ENCODE measurements around the gene PACS2.
"Not testable (repeated sequence)": the region's sequence is repeated elsewhere in the genome, so short reads cannot be mapped to it uniquely, and the experiment has no call there.

Gene PACS2

GRCh38 chr14:105315941-105316576 lies 1.5 kb downstream of the PACS2 start:
- DNase-seq (ENCODE audit: low spot score), result peak; percentile 27

- DNase-seq (ENCODE audit: low spot score), result peak; percentile 29
Observed at GRCh38 chr14:105316577-105316941, 2.0 kb downstream of the PACS2 start.

GRCh38 chr14:105316968-105317510 lies 2.5 kb downstream of the PACS2 start:
- DNase-seq (ENCODE audit: low spot score), result peak; percentile 27

- peak; percentile 41 for DNase-seq (ENCODE audit: low spot score)
Observed at GRCh38 chr14:105317546-105317945, 3.0 kb downstream of the PACS2 start.

GRCh38 chr14:105322791-105323556 lies 8.4 kb downstream of the PACS2 start:
- peak; percentile 20 for DNase-seq (ENCODE audit: low spot score)

- DNase-seq (ENCODE audit: low spot score), result no peak
Observed at GRCh38 chr14:105323663-105324062, 9.1 kb downstream of the PACS2 start.

- DNase-seq (ENCODE audit: low spot score), result no peak
Observed at GRCh38 chr14:105324080-105324778, 9.7 kb downstream of the PACS2 start.

- DNase-seq (ENCODE audit: low spot score), result no peak
Observed at GRCh38 chr14:105324871-105325270, 10.3 kb downstream of the PACS2 start.

- no peak for DNase-seq (ENCODE audit: low spot score)
Observed at GRCh38 chr14:105325303-105325702, 10.8 kb downstream of the PACS2 start.

- DNase-seq (ENCODE audit: low spot score), result no peak
Observed at GRCh38 chr14:105325716-105326567, 11.4 kb downstream of the PACS2 start.

GRCh38 chr14:105326568-105326867 lies 12.0 kb downstream of the PACS2 start:
- DNase-seq (ENCODE audit: low spot score), result no peak

- no peak for DNase-seq (ENCODE audit: low spot score)
Observed at GRCh38 chr14:105326891-105327694, 12.5 kb downstream of the PACS2 start.

- not testable (repeated sequence) for DNase-seq (ENCODE audit: low spot score)
Observed at GRCh38 chr14:105327695-105328045, 13.1 kb downstream of the PACS2 start.

- no peak for DNase-seq (ENCODE audit: low spot score)
Observed at GRCh38 chr14:105328070-105328677, 13.6 kb downstream of the PACS2 start.

- no peak for DNase-seq (ENCODE audit: low spot score)
Observed at GRCh38 chr14:105328678-105329390, 14.3 kb downstream of the PACS2 start.

- no peak for DNase-seq (ENCODE audit: low spot score)
Observed at GRCh38 chr14:105329411-105330150, 15.0 kb downstream of the PACS2 start.

GRCh38 chr14:105330491-105330895 lies 15.9 kb downstream of the PACS2 start:
- no peak for DNase-seq (ENCODE audit: low spot score)

GRCh38 chr14:105331575-105332349 lies 17.2 kb downstream of the PACS2 start:
- DNase-seq (ENCODE audit: low spot score), result no peak
